Transverse colon (tissue), 4 donors: Measurements from ENCODE around the gene DMAC2. TPM values are rescaled to one million over a fixed set of nuclear protein-coding genes. Genes with fewer than 3 reads are reported as not detected.

ENCODE experiments used
- DNase-seq: peaks from one replicate; pipeline ENCODE4 v3.0.0-alpha.2; 2019
- H3K27ac ChIP-seq, 4 donors: fragments of 200-600 bp; sonication (generic); 2 replicates each; pipeline ENCODE4 v1.5.1; 2016 to 2018; ENCODE audit warnings: inconsistent platforms in 4 of 4
- H3K27me3 ChIP-seq: fragments of 200-600 bp; sonication (generic); 2 replicates; pipeline ENCODE4 v1.5.1; 2017; ENCODE audit warnings: inconsistent platforms
- H3K36me3 ChIP-seq, 4 donors: fragments of 200-600 bp; sonication (generic); 2 replicates each; pipeline ENCODE4 v1.5.1; 2017 to 2019; ENCODE audit warnings: inconsistent platforms in 4 of 4
- H3K4me1 ChIP-seq, 4 donors: fragments of 200-600 bp; sonication (generic); 2 replicates each; pipeline ENCODE4 v1.5.1; 2017 to 2020; ENCODE audit warnings: inconsistent platforms in 4 of 4
- H3K4me3 ChIP-seq, 4 donors: fragments of 200-600 bp; sonication (generic); 1 replicate in 1 of 4; 2 replicates in 3 of 4; pipeline versions ENCODE4 v1.5.1 to v1.6.1; 2017 to 2019; ENCODE audit warnings: inconsistent platforms in 4 of 4
- H3K9me3 ChIP-seq, 2 donors: fragments of 200-600 bp; sonication (generic); 2 replicates each; pipeline ENCODE4 v1.5.1; 2017 to 2019; ENCODE audit warnings: inconsistent platforms in 2 of 2
- CTCF ChIP-seq, 5 experiments: fragments of 200-600 bp in 3 of 5; fragments of 450-650 bp in 2 of 5; sonication (generic) in 3 of 5; IDR thresholded peaks; 1 replicate in 2 of 5; 2 replicates in 3 of 5; pipeline ENCODE4 v1.5.1; 2016 to 2017; ENCODE audit warnings: antibody characterized with exemption in 5 of 5, inconsistent platforms in 3 of 5, mild to moderate bottlenecking in 2 of 5, moderate library complexity in 1 of 5
- EP300 ChIP-seq: sonication (generic); formaldehyde crosslinking; IDR thresholded peaks from one replicate; pipeline ENCODE4 v1.6.1; 2017; ENCODE audit warnings: antibody characterized with exemption, low read depth
- POLR2A ChIP-seq: fragments of 450-650 bp; IDR thresholded peaks from one replicate; pipeline ENCODE4 v1.6.1; 2016; ENCODE audit warnings: antibody characterized with exemption, mild to moderate bottlenecking, moderate library complexity
- POLR2AphosphoS5 ChIP-seq, 3 donors: sonication (generic); formaldehyde crosslinking; IDR thresholded peaks; one replicate each; pipeline ENCODE4 v1.6.1; 2016; ENCODE audit warnings: antibody characterized with exemption in 3 of 3
- WGBS, 2 donors: methylation state at CpG; one replicate each; pipeline ENCODE4 v1.1.5; 2018; ENCODE audit warnings: low coverage in 1 of 2; 5-methylcytosine and 5-hydroxymethylcytosine counted together
- in situ Hi-C, 4 donors: fragments of 200-750 bp; cut with MboI; loops; one replicate each; pipeline versions ENCODE4 v1.15.0 to v1.15.1; 2017; ENCODE audit warnings: low sequenced_read_pairs in 3 of 4, low pct_ligation_motif_present in 1 of 4, low pct_unique_long_range_greater_than_20kb in 1 of 4
- intact Hi-C: fragments of 100-400 bp; cut with DNase I; formaldehyde crosslinking; loops from one replicate; pipeline ENCODE4 v1.15.1; 2023; ENCODE audit warnings: low total_unique reads
- total RNA-seq, 4 donors: library from RNA; depleted of rRNA; stranded (reverse); fragments of >200 nt; gene quantifications; one replicate each; pipeline ENCODE4 v1.1.0, GENCODE V29; 2016

The DMAC2 gene
- total RNA-seq, 4 donors from 2014 or later = 15.9 to 65.8 (median 50.1) TPM

DNA sequence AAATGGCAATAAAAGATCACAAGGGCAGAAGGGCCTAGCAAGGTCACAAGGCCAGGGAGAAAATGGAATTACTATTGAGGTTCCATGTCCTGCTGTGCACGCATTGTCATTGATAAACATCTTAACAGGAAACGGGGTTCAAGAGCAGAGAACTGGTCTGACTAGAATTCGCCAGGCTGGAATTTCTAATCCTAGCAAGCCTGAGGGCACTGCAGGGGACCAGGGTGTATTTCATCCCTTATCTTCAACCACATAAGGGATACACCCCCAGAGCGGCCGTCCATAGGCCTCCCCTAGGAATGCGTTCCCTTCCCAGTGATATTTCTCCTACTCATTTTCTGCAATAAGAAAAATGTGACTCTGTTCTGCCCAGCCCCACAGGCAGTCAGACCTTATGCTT lies 22.8 kb upstream of the DMAC2 start:
- no peak overlapping the region for H3K4me3 ChIP-seq
- 73 to 81% methylated on average over 4 to 6 of the region's 6 CpGs for WGBS, 2 donors
- no peak overlapping the region for H3K27ac ChIP-seq
- H3K36me3 ChIP-seq = no peaks in the 10 kb centered on the region
- no peaks in the 10 kb centered on the region for H3K4me1 ChIP-seq
- DNase-seq = no peak
- TF ChIP-seq POLR2A (no peak), EP300 (no peak), CTCF (IDR thresholded peaks at IDR 0.05) (no peak), POLR2AphosphoS5 (IDR thresholded peaks at IDR 0.05) (no peak)
- H3K9me3 ChIP-seq = no peaks in the 10 kb centered on the region
- intact Hi-C loops = no loop called here
- peaks cover 40% of the 10 kb centered on the region for H3K27me3 ChIP-seq
- in situ Hi-C loops = loop anchor here in 1 of 4 donors (25.0 kb wide), 1 partner anchor 100 kb away; no protein-coding TSS in a partner anchor

DNA sequence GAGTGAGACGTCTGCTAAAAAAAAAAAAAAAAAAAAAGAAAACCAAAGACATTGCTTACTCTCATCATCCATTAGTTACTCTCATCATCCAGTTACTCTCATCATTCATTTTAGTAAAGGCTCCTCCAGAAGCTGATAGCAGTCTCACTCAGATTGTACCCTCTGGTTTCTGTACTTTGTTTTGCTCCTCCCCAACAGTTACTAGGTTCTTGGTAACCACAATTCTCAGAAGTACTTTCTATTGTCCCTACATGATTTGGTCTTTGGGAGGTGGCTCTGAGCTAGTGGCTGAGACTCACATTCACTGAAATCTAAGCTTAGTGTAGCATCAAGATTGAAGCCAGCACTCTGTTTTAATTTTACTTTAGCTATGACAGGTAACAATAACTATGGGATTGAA lies 17.5 kb upstream of the DMAC2 start:
- WGBS, 2 donors = 25 to 40% methylated on average over 1 of the region's 1 CpG
- H3K9me3 ChIP-seq = no peaks in the 10 kb centered on the region
- intact Hi-C loops (no loop called here), in situ Hi-C loops (loop anchor here in 3 of 4 donors (5.0 to 25.0 kb wide), 3 partner anchors 100 to 118 kb away; partner anchors contain the start of gene CEACAM21 (in 1 of the 3))
- H3K4me3 ChIP-seq = no peak overlapping the region
- TF ChIP-seq POLR2A (no peak), CTCF (IDR thresholded peaks at IDR 0.05) (no peak), EP300 (no peak), POLR2AphosphoS5 (IDR thresholded peaks at IDR 0.05) (no peak)
- H3K27ac ChIP-seq = no peak overlapping the region
- H3K4me1 ChIP-seq = peaks cover 0 to 4% (median 0%) of the 10 kb centered on the region in 4 donors
- no peaks in the 10 kb centered on the region for H3K36me3 ChIP-seq
- no peak for DNase-seq
- peaks cover 23% of the 10 kb centered on the region for H3K27me3 ChIP-seq

DNA sequence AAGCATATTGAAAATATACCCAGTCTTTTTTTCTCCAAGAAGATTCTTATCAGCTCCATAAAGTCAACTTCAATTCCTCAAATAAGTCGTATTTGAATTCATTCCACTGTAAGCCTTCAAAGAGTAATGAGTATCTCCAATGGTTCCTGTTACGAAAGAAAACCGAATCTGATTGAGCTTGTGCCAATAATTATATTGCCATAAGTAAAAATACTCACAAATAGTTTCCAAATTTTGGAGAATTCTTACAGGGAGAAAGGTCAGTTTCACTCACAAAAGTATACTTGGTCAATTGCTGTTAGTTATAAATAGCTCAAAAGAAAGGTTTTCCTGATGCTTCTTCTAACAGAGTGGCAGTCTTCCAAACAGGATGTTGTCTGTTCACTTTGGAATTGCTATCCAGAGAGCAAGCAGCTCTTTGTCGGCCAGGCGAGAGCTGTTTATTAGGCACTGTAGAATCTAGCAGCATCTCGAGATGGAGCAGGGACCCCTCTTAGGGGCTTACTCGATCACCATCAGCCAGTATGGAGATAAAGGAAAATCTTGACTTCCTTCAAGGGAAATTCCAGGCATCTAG lies 16.7 kb upstream of the DMAC2 start:
- Histone ChIP-seq H3K36me3 (no peaks in the 10 kb centered on the region), H3K27me3 (peaks cover 21% of the 10 kb centered on the region), H3K4me1 (peaks cover 0 to 4% (median 0%) of the 10 kb centered on the region in 4 donors), H3K27ac (peak overlapping the region in 1 of 4 donors; percentile 26), H3K4me3 (no peak overlapping the region), H3K9me3 (no peaks in the 10 kb centered on the region)
- DNase-seq = no peak
- TF ChIP-seq EP300 (no peak), POLR2A (no peak), POLR2AphosphoS5 (IDR thresholded peaks at IDR 0.05) (no peak), CTCF (IDR thresholded peaks at IDR 0.05) (no peak)
- 25 to 26% methylated on average over 5 to 7 of the region's 7 CpGs for WGBS, 2 donors
- in situ Hi-C loops (loop anchor here in 3 of 4 donors (5.0 to 25.0 kb wide), 3 partner anchors 101 to 118 kb away; partner anchors contain the start of gene CEACAM21 (in 1 of the 3)), intact Hi-C loops (no loop called here)

GRCh38 chr19:41455936-41456335 lies 16.2 kb upstream of the DMAC2 start:
- TF ChIP-seq POLR2A (no peak), EP300 (no peak), POLR2AphosphoS5 (IDR thresholded peaks at IDR 0.05) (no peak), CTCF (IDR thresholded peaks at IDR 0.05) (no peak)
- no peaks in the 10 kb centered on the region for H3K36me3 ChIP-seq
- WGBS, 2 donors = 27% methylated on average over 2 of the region's 2 CpGs; no CpG with 5 or more reads in 1 of the 2 donors
- no peak for DNase-seq
- peaks cover 0 to 4% (median 0%) of the 10 kb centered on the region in 4 donors for H3K4me1 ChIP-seq
- in situ Hi-C loops (loop anchor here in 3 of 4 donors (5.0 to 25.0 kb wide), 3 partner anchors 101 to 119 kb away; partner anchors contain the start of gene CEACAM21 (in 1 of the 3)), intact Hi-C loops (no loop called here)
- no peak overlapping the region for H3K4me3 ChIP-seq
- no peaks in the 10 kb centered on the region for H3K9me3 ChIP-seq
- H3K27me3 ChIP-seq = peaks cover 17% of the 10 kb centered on the region
- H3K27ac ChIP-seq = no peak overlapping the region
